Measurements from ENCODE around the gene TXLNA.
"Not testable (repeated sequence)": the region's sequence is repeated elsewhere in the genome, so short reads cannot be mapped to it uniquely, and the experiment has no call there.

The TXLNA gene

GRCh38 chr1:32150847-32151246 is 28.6 kb upstream of the TXLNA start:
- no peak for DNase-seq (ENCODE audit: low read depth)
- no peak overlapping the region for H3K4me3 ChIP-seq (ENCODE audit: low read depth, low read length)
- no peak for TF ChIP-seq CTCF (IDR thresholded peaks at IDR 0.05; ENCODE audit: insufficient read depth, low read depth, low read length, missing control alignments)

- DNase-seq (ENCODE audit: low read depth), result no peak
- TF ChIP-seq CTCF (IDR thresholded peaks at IDR 0.05; ENCODE audit: insufficient read depth, low read depth, low read length, missing control alignments), result no peak
- no peak overlapping the region for H3K4me3 ChIP-seq (ENCODE audit: low read depth, low read length)
Observed at GRCh38 chr1:32151319-32151787, 28.1 kb upstream of the TXLNA start.

- no peak for TF ChIP-seq CTCF (IDR thresholded peaks at IDR 0.05; ENCODE audit: insufficient read depth, low read depth, low read length, missing control alignments)
- DNase-seq (ENCODE audit: low read depth), result peak; percentile 38
- H3K4me3 ChIP-seq (ENCODE audit: low read depth, low read length), result no peak overlapping the region
Observed at GRCh38 chr1:32159189-32159588, 20.3 kb upstream of the TXLNA start.

GRCh38 chr1:32163405-32163804 is 16.1 kb upstream of the TXLNA start:
- H3K4me3 ChIP-seq (ENCODE audit: low read depth, low read length), result no peak overlapping the region
- TF ChIP-seq CTCF (IDR thresholded peaks at IDR 0.05; ENCODE audit: insufficient read depth, low read depth, low read length, missing control alignments), result no peak
- DNase-seq (ENCODE audit: low read depth), result no peak

- not testable (repeated sequence) for DNase-seq (ENCODE audit: low read depth); H3K4me3 ChIP-seq (ENCODE audit: low read depth, low read length)
Observed at GRCh38 chr1:32165633-32166032, 13.8 kb upstream of the TXLNA start.

- H3K4me3 ChIP-seq (ENCODE audit: low read depth, low read length), result no peak overlapping the region
- TF ChIP-seq CTCF (IDR thresholded peaks at IDR 0.05; ENCODE audit: insufficient read depth, low read depth, low read length, missing control alignments), result no peak
- no peak for DNase-seq (ENCODE audit: low read depth)
Observed at GRCh38 chr1:32170991-32171390, 8.5 kb upstream of the TXLNA start.

GRCh38 chr1:32172621-32173245 is 6.7 kb upstream of the TXLNA start:
- no peak for DNase-seq (ENCODE audit: low read depth)
- no peak for TF ChIP-seq CTCF (IDR thresholded peaks at IDR 0.05; ENCODE audit: insufficient read depth, low read depth, low read length, missing control alignments)
- no peak overlapping the region for H3K4me3 ChIP-seq (ENCODE audit: low read depth, low read length)

Data from GM12865 (cell line).